Activated CD8-positive, alpha-beta memory T cell treated with anti-CD3 and anti-CD28 coated beads, Interleukin-2, amount 50 U/mL, for 24 hours (primary cell): ENCODE measurements around the gene PLAAT5.
"Not testable (repeated sequence)": the region's sequence is repeated elsewhere in the genome, so short reads cannot be mapped to it uniquely, and the experiment has no call there.

Experiments
- DNase-seq: peaks from one replicate; pipeline ENCODE4 v3.0.0-alpha.2; 2020; ENCODE audit errors: extremely low read depth

Gene PLAAT5

GRCh38 chr11:63480039-63480438, 10.9 kb downstream of the PLAAT5 start:
- no peak for DNase-seq

- peak; percentile 3 for DNase-seq
Observed at GRCh38 chr11:63478896-63479295, 12.1 kb downstream of the PLAAT5 start.

DNA sequence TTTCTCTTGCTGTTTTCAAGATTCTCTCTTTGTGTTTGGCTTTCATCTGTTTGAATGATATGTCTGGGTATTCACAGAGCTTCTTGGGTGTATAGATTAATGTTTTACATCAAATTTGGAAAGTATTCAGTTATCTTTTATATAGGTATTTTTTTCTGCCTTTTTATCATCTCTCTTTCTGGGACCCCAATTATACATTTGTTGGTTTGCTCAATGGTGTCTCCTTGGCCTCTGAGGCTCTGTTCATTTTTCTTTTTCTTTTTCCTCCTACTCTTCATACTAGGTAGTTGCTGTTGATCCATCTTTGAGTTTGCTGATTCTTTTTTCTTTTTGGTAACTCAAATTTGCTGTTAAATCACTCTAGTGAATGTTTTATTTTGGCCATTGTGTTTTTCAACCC, 14.3 kb downstream of the PLAAT5 start:
- DNase-seq, result no peak

GRCh38 chr11:63472372-63472771, 18.6 kb downstream of the PLAAT5 start:
- no peak for DNase-seq

DNA sequence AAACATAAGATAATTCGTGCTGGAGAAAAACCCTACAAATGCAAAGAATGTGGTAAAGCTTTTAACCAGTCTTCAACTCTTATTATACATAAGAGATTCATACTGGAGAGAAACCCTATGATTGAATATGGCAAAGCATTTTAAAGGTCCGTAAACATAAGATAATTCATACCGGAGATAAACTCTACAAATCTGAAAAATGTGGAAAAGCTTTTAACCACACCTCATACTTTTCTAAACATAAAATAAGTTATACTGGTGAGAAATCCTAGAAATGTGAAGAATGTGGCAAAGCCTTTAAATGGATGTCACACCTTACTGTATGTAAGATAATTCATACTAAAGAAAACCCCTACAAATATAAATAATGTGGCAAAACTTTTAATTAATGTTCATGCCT, 20.7 kb downstream of the PLAAT5 start:
- no peak for DNase-seq

DNA sequence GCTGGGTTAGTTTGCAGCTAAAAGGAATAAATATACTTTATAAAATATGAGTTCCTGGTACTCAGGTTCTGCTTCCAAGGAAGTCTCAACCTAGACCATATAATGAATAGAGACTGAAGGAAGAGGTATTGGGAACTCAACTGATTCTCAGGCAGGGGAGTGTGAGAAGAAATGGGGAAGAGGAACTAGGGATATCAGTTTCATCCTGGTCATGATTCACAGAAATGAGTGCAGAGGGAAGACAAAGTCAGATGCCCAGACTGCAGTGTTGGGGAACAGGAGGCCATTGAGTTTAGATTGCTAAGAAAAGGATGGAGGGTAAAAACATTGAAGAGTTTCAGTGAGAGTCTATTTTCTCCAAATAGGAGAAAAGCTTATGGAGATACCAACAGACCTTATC, 28.8 kb downstream of the PLAAT5 start:
- no peak for DNase-seq

- DNase-seq, result no peak
Observed at GRCh38 chr11:63459586-63459985, 31.4 kb downstream of the PLAAT5 start.

GRCh38 chr11:63448646-63449045, 42.3 kb downstream of the PLAAT5 start:
- no peak for DNase-seq

GRCh38 chr11:63445720-63446119, 45.2 kb downstream of the PLAAT5 start:
- DNase-seq, result no peak

GRCh38 chr11:63445118-63445517, 45.8 kb downstream of the PLAAT5 start:
- no peak for DNase-seq

DNA sequence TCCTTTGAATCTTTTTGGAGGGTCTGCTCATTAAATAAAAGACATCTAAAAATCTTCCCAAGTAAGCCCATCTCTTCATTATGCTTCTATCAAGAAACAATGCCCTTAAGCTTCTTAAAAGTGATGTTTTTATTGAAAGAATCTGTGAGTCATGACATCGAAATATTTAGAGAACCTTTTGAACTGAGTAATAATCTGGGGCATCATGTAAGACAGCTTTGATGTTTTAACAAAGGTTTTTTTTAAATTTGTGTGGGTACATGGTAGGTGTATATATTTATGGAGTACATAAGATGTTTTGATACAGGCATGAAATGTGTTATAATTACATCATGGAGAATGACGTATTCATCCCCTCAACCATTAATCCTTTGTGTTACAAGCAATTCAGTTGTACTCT, 46.8 kb downstream of the PLAAT5 start:
- DNase-seq, result no peak

DNA sequence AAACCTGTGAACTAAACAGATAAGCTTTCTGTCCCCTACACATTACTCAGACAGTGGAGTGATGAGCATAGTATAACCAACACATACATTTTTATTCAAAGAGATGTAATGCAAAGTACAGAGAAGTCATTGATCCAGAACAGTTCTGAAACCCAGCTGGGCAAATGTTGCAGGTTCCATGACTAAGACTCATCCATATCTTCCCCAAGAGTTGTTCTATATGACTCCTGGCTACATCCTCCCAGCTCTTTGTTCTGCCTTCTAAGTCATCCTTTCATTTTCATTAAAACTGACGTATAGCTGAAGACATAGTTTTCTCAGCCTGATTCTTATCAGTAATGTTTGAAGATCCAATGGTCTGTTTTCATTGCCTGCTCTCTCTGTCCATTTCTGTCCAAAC, 47.3 kb downstream of the PLAAT5 start:
- no peak for DNase-seq

DNA sequence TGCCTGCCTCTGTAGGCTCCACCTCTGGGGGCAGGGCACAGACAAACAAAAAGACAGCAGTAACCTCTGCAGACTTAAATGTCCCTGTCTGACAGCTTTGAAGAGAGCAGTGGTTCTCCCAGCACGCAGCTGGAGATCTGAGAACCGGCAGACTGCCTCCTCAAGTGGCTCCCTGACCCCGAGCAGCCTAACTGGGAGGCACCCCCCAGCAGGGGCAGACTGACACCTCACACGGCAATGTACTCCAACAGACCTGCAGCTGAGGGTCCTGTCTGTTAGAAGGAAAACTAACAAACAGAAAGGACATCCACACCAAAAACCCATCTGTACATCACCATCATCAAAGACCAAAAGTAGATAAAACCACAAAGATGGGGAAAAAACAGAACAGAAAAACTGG, 55.1 kb downstream of the PLAAT5 start:
- not testable (repeated sequence) for DNase-seq

GRCh38 chr11:63435351-63435750, 55.6 kb downstream of the PLAAT5 start:
- DNase-seq, result not testable (repeated sequence)

DNA sequence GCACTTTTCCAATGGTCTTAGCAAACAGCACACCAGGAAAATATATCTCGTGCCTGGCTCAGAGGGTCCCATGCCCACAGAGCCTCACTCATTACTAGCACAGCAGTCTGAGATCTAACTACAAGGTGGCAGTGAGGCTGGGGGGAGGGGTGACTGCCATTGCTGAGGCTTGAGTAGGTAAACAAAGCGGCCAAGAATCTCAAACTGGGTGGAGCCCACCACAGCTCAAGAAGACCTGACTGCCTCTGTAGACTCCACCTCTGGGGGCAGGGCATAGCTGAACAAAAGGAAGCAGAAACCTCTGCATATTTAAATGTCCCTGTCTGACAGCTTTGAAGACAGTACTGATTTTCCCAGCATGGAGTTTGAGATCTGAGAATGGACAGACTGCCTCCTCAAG, 60.2 kb downstream of the PLAAT5 start:
- not testable (repeated sequence) for DNase-seq

DNA sequence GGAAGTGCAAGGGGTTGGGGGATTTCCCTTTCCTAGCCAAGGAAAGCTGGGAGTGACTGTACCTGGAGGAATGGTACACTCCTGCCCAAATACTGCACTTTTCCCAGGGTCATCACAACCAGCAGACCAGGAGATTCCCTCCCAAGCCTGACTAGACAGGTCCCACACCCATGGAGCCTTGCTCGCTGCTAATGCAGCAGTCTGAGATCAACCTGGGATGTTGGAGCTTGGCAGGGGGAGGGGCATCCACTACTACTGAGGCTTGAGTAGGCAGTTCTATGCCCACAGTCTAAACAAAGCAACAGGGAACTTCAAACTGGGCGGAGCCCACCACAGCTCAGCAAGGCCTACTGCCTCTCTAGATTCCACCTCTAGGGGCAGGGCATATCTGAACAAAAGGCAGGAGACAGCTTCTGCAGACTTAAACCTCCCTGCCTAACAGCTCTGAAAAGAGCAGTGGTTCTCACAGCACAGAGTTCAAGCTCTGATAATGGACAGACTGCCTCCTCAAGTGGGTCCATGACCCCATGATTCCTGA, 62.9 kb downstream of the PLAAT5 start:
- DNase-seq, result no peak

DNA sequence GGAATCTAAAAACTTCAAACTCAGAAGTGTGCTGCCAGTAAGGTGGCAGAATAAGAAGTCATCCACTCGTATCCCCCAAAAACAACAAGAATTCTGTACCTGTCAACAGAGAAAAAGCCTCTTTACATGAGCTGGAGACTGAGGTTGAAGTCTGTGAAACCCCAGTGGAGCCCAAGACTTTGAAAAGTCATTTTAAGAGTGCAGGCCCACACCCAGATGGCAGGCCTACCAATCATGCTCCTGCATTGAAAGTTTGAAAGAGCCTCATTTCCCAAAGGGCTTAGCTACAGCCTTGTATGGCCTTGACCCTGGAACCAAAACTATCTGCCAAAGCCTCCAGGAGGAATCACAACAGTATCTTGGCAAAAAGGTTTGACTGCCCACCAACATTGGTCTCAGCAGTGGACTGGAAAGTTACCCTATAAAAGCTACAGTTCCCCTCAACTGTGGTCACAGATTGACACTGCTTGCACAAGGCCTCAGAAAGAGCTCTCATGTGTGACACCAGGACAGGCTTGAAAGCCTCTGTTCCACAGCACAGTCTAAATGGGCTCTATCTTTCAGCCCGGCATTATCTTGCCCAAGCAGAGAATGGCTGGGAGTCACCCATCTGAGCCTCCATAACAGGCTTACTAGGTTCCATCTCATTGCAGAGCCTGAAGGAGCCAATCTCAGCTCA, 73.7 kb downstream of the PLAAT5 start:
- DNase-seq, result no peak
